Measurements from ENCODE around the gene NLGN4Y. TPM values are rescaled to one million over a fixed set of nuclear protein-coding genes. Genes with fewer than 3 reads are reported as not detected.
"Not testable (repeated sequence)": the region's sequence is repeated elsewhere in the genome, so short reads cannot be mapped to it uniquely, and the experiment has no call there.

Gene NLGN4Y
- polyA plus RNA-seq, 12 donors = 0.12 to 12.0 (median 10.9) TPM; not detected in 4

DNA sequence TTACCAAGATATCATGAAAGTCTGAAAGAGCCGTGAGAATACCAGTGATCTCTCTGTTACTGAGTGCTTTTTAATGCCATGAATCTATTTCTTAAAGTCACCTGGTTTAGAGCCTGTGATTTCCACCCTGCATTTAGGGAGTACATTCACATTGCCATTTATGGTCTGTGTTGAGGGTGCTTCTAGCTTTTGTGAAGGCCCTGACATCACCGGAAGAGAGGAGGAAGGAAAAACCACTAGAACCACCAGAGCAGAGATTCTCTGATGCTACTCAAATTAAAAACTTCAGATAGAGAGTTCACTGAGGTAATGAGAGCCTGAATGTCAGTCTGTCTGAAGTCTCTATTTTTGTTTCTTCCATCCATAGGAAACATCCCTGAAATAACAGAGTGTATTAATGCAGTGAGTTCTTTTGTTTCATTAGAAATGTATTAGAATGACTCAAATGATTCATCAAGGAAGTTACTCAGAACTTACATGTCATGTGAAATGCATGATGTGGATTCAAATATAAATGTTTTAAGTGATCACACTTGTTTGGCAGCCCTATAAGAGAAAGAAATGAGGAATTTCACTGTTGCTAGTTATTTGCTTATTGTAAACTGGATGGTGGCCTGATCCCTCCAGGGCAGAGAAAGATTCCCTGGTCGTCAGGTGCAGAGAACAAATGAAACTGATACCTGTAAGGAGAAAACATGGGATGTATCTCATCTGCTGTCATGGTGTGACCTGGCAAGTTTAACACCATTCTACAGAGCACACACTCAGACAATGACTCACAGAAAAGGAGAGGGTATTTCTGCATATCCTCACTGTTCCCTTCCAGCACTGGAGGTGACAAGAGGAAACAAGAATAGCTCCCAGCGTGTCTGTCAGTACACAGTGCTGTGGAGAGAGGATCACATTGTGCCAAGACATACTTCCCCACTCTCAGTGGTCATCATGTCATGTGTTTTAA is 310.1 kb downstream of the NLGN4Y start:
- no peak for DNase-seq

DNA sequence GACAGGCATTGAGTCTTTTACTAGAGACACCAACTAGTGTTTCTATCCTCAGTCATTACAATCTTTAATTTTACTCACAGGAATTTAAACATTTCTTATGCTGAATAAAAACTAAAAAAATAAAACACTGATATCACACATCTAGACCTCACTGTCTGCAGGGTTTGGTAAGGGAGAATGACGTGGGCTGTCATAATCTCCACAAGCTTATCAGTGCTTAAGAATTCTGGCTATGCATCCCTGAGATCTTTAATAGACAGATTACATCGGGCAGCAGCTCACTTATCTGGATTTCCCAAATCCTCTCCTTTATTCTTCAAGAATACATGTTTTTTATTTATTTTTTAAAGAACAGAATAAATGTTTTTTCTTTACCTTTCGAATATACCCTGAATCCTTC is 313.1 kb downstream of the NLGN4Y start:
- no peak for DNase-seq

DNA sequence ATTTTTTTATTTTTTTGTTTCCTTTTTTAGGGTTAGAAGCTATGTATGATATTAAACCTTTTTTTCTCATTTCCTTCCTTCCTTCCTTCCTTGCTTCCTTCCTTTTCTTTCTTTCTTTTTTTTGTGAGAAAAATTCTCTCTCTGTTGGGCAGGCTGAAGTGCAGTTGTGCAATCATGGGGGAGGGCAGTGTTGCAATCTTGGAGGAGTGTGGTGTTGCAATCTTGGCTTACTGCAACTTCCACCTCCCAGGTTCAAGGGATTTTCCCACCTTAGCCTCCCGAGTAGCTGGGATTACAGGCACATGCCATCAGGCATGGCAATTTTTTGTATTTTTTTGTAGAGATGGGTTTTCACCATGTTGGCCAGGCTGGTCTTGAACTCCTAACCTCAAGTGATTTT is 326.4 kb downstream of the NLGN4Y start:
- DNase-seq = no peak

DNA sequence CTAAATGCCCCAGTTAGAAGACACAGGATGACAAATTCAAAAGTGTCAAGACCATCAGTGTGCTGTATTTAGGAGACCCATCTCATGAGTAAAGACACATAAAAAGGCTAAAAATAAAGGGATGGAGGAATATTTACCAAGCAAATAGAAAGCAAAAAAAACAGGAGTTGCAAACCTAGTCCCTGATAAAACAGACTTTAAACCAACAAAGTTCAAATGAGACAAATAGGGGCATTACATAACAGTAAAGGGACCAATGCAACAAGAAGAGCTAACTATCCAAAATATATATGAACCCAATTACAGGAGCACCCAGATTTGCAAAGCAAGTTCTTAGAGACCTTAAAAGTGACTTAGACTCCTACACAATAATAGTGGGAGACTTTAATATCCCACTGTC is 336.1 kb downstream of the NLGN4Y start:
- no peak for DNase-seq

DNA sequence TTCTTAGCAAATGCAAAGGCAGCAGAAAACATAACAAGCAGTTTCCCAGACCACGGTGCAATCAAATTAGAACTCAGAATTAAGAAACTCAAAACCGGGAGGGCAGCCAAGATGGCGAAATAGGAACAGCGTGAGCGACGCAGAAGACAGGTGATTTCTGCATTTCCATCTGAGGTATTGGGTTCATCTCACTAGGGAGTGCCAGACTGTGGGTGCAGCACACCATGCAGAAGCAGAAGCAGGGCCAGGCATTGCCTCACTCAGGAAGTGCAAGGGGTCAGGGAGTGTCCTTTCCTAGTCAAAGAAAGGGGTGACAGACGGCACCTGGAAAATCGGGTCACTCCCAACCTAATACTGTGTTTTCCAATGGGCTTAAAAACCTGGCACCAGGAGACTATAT is 336.7 kb downstream of the NLGN4Y start:
- DNase-seq = not testable (repeated sequence)

DNA sequence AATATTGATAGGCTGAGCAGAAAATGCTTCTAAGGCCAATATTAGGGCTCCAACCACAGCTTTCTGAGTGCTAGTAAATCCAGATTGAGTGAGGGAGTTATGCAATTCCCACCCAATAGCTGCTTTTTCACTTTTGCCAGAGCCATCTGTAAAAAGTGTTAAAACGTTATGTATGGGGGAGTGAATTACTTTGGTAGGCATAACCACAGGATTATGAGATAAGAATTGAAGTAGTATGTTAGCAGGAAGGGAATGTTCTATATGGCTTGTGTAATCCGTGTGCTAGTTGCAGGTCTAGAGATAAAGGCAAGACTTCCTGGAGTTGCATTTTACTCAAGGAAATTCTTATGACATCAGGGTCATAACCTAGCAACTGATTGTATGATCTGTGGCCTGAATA is 347.6 kb downstream of the NLGN4Y start:
- DNase-seq = no peak

Data from muscle of arm (tissue), 12 donors.